Naive thymus-derived CD8-positive, alpha-beta T cell (primary cell): ENCODE data around the gene MYO5B. TPM values are rescaled to one million over a fixed set of nuclear protein-coding genes. Genes with fewer than 3 reads are reported as not detected.

Source experiments
- ATAC-seq, 2 donors: fragments of 150-1000 bp; cut with Tn5 transposase in 1 of 2; sonication (Bioruptor Pico), chemical (Tn5 transposase) in 1 of 2; 1 replicate in 1 of 2; 2 replicates in 1 of 2; pipeline ENCODE4 v1.10.0; 2021; ENCODE audit warnings: mild to moderate bottlenecking in 2 of 2, moderate library complexity in 2 of 2
- POLR2A ChIA-PET: fragments of 350-600 bp; sonication (Branson Sonifier 250); formaldehyde crosslinking; loops from one replicate; lab custom pipeline; 2021; ENCODE audit warnings: antibody characterized with exemption; lab: Charles Lee
- DNase-seq, 10 donors: peaks; one replicate each; pipeline versions ENCODE4 v3.0.0 to v3.0.0-alpha.2; 2020 to 2022
- H3K27ac Mint-ChIP-seq, 10 donors: one replicate each; pipeline ENCODE4 v1.8.0; 2020 to 2022; ENCODE audit warnings: mild to moderate bottlenecking in 10 of 10, mixed read lengths in 10 of 10, moderate library complexity in 4 of 10, inconsistent platforms in 1 of 10
- H3K27me3 Mint-ChIP-seq, 5 donors: one replicate each; pipeline ENCODE4 v1.8.0; 2021 to 2022; ENCODE audit warnings: mixed read lengths in 5 of 5
- H3K36me3 Mint-ChIP-seq, 3 donors: one replicate each; pipeline ENCODE4 v1.8.0; 2020 to 2022; ENCODE audit warnings: mixed read lengths in 3 of 3, mild to moderate bottlenecking in 2 of 3, inconsistent platforms in 1 of 3
- H3K4me1 Mint-ChIP-seq, 4 donors: one replicate each; pipeline ENCODE4 v1.8.0; 2021 to 2022; ENCODE audit warnings: mixed read lengths in 4 of 4
- H3K4me3 Mint-ChIP-seq, 10 donors: one replicate each; pipeline ENCODE4 v1.8.0; 2020 to 2022; ENCODE audit warnings: mild to moderate bottlenecking in 10 of 10, mixed read lengths in 10 of 10, moderate library complexity in 6 of 10, inconsistent platforms in 1 of 10
- H3K9me3 Mint-ChIP-seq, 9 donors: one replicate each; pipeline ENCODE4 v1.8.0; 2020 to 2022; ENCODE audit warnings: mixed read lengths in 9 of 9, mild to moderate bottlenecking in 3 of 9, inconsistent platforms in 1 of 9, moderate library complexity in 1 of 9
- polyA plus RNA-seq, 3 donors: library from polyadenylated mRNA; unstranded; fragments of 300-500 nt; fragmentation: Illumina TruSeq; gene quantifications; one replicate each; pipeline ENCODE4 v1.2.3, GENCODE V29; 2021
- total RNA-seq, 8 experiments: library from RNA in 2 of 8; stranded (reverse) in 2 of 8; gene quantifications; one replicate each; pipeline ENCODE4 v1.2.3 and lab custom pipeline; 2021 to 2026

The MYO5B gene
- total and polyA plus RNA-seq, 5 experiments from 2014 or later, result 0.03 TPM; not detected in 4

DNA sequence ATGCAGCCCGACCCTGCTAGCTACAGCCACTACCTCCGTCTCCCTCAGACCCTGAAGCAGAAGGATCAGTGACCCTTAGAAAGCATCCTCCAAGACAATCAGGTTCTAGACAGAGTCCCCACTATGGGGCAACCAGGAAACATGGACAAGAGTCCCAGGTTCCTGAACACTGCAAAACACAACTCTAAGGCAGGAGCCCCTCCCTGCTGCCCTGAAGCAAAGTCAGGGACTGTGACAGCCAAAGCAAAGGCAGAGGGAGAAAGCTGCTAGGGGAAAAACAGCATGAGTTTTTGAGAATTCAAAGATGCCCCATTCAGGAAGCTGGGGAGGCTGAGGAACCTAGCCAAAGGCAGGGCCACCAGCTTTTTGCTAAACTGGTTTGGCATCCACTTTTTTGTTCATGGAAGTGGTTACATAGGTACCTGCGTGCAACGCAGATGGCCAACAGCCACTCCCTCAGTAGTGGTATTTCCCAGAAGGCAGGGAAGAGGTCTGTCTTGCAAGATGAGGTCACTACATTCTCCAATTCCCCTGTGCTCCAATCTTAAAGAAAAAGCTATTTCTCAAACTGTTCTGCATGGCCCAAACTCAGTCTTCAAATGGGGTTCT lies 33.2 kb downstream of the MYO5B start:
- no peak overlapping the region for H3K4me3 Mint-ChIP-seq
- POLR2A ChIA-PET, result no interaction called here
- no peak for ATAC-seq

DNA sequence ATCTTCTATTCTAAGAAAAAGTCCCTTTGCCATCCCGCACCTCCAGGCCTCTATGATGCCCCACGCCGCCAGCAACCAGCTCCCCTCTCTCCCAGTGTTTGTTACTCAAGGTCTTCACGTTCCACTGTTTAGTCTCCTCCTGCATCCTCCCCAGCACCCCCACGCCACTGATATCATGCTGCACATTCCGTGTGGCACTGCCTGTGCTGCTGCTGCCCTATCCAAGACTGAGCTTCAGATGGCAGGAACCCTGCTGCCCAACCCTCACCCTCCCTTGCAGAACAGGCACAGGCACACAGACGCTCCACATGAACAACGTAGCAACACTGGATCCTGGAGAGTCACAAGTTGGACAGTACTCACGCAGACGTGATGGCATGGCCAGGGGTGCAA lies 35.3 kb downstream of the MYO5B start:
- H3K27me3 Mint-ChIP-seq, result peaks cover 15 to 61% (median 29%) of the 10 kb centered on the region in 5 donors
- ATAC-seq (no peak), DNase-seq (no peak)
- H3K4me3 Mint-ChIP-seq, result no peak overlapping the region
- no peak overlapping the region for H3K27ac Mint-ChIP-seq
- POLR2A ChIA-PET, result no interaction called here
- H3K36me3 Mint-ChIP-seq, result no peaks in the 10 kb centered on the region
- peaks cover 0 to 2% (median 0%) of the 10 kb centered on the region in 4 donors for H3K4me1 Mint-ChIP-seq
- no peaks in the 10 kb centered on the region for H3K9me3 Mint-ChIP-seq

More for the DNA sequence above, 33.2 kb downstream of the MYO5B start:
- no peak for DNase-seq
- peaks cover 0 to 2% (median 0%) of the 10 kb centered on the region in 4 donors for H3K4me1 Mint-ChIP-seq
- H3K27me3 Mint-ChIP-seq, result peaks cover 24 to 78% (median 39%) of the 10 kb centered on the region in 5 donors
- no peak overlapping the region for H3K27ac Mint-ChIP-seq
- no peaks in the 10 kb centered on the region for H3K36me3 Mint-ChIP-seq
- no peaks in the 10 kb centered on the region for H3K9me3 Mint-ChIP-seq

DNA sequence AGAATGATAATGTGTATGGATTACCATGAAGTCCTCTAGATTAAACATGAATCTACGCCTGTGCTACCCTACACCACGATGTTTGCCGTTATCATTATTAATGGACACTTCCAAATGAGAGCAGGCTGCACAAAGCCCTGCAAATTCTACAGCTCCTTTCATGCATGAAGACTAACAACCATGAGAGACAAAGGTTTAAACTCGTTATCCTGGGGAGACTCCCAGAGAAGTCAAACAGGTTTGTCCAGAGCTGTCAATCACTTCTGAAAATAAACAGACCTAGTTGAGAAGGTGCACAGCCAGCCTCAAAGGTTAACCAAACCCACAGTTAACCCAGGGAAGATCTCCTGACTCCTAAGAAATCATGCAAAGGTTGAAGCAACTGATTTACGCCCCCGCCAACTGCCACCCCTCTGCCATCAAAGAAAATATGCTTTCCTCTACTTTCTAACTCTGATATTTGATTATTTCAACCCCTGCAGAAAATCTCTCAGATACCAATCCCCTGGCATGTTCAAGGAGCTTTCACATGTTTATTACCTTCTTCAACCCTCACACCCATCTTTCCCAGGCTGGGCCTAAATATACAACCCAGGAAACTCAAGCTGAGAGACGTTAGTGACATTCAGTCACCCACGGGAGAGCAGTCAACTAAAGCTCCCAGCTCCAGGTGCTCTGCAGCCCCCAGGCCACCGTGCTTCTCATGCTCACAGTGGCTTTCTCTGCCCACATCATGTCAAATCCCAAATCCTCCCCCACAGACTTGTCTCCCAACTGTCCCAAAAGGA lies 35.9 kb downstream of the MYO5B start:
- Mint-ChIP-seq H3K36me3 (no peaks in the 10 kb centered on the region), H3K4me1 (peaks cover 0 to 2% (median 0%) of the 10 kb centered on the region in 4 donors), H3K4me3 (no peak overlapping the region), H3K9me3 (no peaks in the 10 kb centered on the region), H3K27me3 (peaks cover 14 to 55% (median 29%) of the 10 kb centered on the region in 5 donors), H3K27ac (no peak overlapping the region)
- ATAC-seq (no peak), DNase-seq (no peak)
- POLR2A ChIA-PET, result no interaction called here

DNA sequence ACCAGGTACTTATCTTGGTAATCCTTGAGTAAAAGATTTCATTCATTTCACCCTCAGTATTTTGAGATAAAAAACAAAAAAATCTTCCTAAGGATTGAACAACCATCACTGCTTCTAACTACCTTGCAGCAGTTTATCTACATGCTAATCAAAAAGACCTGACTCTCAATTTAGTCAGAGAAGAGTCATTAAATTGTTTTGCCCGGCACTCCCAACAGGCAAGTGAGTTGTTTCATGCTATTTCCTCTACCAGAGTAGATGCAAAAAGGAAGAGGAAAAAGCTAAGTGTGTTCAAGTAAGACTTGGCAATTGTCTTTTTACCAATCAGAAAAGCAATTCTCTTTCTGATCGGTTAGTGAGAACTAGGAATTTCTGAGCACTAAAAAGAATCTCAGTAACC lies 39.5 kb downstream of the MYO5B start:
- POLR2A ChIA-PET, result no interaction called here
- Mint-ChIP-seq H3K27me3 (peaks cover 10 to 28% (median 16%) of the 10 kb centered on the region in 5 donors), H3K4me1 (peaks cover 0 to 2% (median 0%) of the 10 kb centered on the region in 4 donors)

DNA sequence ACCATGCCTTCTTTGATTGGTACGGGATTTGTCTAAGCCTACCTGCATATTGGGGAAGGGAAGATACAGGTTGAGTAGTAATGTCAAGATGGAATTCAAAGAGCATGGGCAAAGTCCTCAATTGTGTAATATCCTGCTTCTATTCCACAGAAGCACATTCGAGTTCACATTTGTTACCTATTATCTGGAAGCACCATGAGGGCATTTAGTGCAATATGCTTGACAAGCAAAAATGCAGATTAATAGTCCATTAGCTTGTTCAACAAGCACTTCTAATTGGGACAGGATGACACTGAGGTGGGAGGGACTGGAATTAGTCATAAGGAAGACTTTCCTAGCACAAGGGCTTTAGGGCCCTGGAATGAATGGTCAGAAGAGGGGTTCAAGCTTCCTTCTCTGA lies 40.5 kb downstream of the MYO5B start:
- H3K36me3 Mint-ChIP-seq, result no peaks in the 10 kb centered on the region
- DNase-seq (no peak), ATAC-seq (no peak)
- H3K4me3 Mint-ChIP-seq, result no peak overlapping the region
- H3K4me1 Mint-ChIP-seq, result peaks cover 0 to under 1% (median 0%) of the 10 kb centered on the region in 4 donors
- POLR2A ChIA-PET, result no interaction called here
- peaks cover 0 to 6% (median 0%) of the 10 kb centered on the region in 9 donors for H3K9me3 Mint-ChIP-seq
- H3K27me3 Mint-ChIP-seq, result peaks cover 4 to 18% (median 11%) of the 10 kb centered on the region in 5 donors
- no peak overlapping the region for H3K27ac Mint-ChIP-seq

More for the DNA sequence above, 39.5 kb downstream of the MYO5B start:
- H3K9me3 Mint-ChIP-seq, result peaks cover 0 to 6% (median 0%) of the 10 kb centered on the region in 9 donors
- H3K27ac Mint-ChIP-seq, result no peak overlapping the region
- ATAC-seq (no peak), DNase-seq (no peak)
- no peaks in the 10 kb centered on the region for H3K36me3 Mint-ChIP-seq
- H3K4me3 Mint-ChIP-seq, result no peak overlapping the region

DNA sequence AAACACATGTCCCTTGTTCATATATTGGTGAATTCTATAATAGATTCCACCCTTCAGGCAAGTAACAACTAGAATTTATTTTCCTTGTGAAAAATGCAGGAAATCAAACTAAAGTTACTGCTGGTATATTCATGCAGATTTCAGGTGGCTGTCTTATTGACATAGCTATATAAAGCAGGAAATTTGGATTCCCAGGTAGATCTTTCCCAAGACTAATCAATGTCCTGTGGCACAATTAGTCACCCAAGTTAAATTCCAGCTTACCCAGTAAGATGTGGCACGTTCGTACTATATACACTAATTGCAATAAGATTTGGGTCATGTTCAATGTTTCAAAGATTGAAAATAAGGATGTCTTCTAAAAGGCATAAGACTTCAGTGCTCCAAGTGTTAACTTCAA lies 42.0 kb downstream of the MYO5B start:
- Mint-ChIP-seq H3K36me3 (no peaks in the 10 kb centered on the region), H3K27me3 (peaks cover 0 to 13% (median 9%) of the 10 kb centered on the region in 5 donors), H3K27ac (no peak overlapping the region), H3K9me3 (peaks cover 0 to 6% (median 0%) of the 10 kb centered on the region in 9 donors), H3K4me3 (no peak overlapping the region), H3K4me1 (no peaks in the 10 kb centered on the region)
- ATAC-seq (no peak), DNase-seq (no peak)
- POLR2A ChIA-PET, result no interaction called here

DNA sequence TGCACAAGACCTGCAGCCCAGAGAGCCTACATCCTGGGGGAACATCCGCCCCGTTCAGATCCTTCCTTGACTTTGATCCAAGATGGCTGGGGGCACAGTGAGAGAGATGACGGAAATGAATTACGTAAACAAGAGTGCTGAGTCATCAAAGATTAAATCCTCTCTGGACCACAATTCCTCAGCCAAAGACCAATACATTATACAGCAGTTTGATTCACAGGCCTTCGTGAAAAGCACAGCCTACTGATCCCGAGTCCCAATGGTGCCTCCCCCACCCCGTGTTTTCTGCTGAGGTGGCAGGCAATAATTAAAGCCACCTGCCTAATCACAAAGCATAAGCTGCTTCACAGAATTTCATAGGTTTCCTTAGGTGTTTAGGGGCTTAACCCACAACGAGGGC lies 43.0 kb downstream of the MYO5B start:
- Mint-ChIP-seq H3K36me3 (no peaks in the 10 kb centered on the region), H3K4me1 (no peaks in the 10 kb centered on the region), H3K27ac (no peak overlapping the region), H3K4me3 (no peak overlapping the region), H3K9me3 (peaks cover 0 to 9% (median 0%) of the 10 kb centered on the region in 9 donors), H3K27me3 (peaks cover 3 to 13% (median 8%) of the 10 kb centered on the region in 5 donors)
- DNase-seq (no peak), ATAC-seq (no peak)
- POLR2A ChIA-PET, result no interaction called here

DNA sequence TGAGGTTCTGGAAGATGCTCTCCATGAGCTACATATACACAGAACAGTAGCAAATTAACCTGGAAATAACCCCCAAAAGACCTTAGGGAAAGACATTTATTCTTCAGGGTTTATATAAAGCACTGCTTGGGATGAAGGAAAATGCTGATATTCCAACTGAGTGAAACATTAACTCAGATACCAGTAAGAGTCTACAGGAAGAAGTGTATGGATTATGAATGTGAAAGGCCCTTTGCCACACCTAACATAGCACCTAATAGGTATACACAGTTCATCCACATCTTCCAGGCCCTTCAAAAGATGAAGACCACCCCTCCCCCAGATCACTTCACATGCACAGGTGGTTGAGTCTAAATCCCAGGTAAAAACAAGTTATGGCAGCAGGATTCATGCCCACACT lies 50.4 kb downstream of the MYO5B start:
- H3K36me3 Mint-ChIP-seq, result no peaks in the 10 kb centered on the region
- POLR2A ChIA-PET, result no interaction called here
- ATAC-seq (no peak), DNase-seq (no peak)
- H3K27me3 Mint-ChIP-seq, result peaks cover 6 to 47% (median 26%) of the 10 kb centered on the region in 5 donors
- H3K9me3 Mint-ChIP-seq, result peaks cover 0 to 10% (median 0%) of the 10 kb centered on the region in 9 donors
- H3K27ac Mint-ChIP-seq, result no peak overlapping the region
- no peak overlapping the region for H3K4me3 Mint-ChIP-seq
- no peaks in the 10 kb centered on the region for H3K4me1 Mint-ChIP-seq

DNA sequence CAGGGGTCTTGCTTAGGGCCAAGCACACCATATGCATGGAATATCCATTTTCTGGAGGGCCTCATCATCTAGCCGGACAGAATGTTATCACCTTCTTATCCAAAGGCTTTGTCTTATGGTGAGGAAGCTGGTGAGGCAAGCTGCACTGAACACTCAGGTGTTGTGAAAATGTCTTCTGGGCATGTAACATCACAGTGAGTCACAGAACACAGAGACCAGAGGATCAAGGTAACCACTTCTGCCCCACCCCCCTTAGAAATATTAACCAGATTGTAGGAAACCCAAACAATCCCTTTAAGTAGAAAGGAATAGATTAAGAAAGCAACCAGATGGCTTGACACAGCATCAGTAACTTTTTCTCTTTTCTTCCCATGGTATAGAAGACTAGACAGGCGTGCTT lies 51.1 kb downstream of the MYO5B start:
- H3K4me1 Mint-ChIP-seq, result no peaks in the 10 kb centered on the region
- no peaks in the 10 kb centered on the region for H3K36me3 Mint-ChIP-seq
- POLR2A ChIA-PET, result no interaction called here
- H3K4me3 Mint-ChIP-seq, result no peak overlapping the region
- peaks cover 0 to 9% (median 0%) of the 10 kb centered on the region in 9 donors for H3K9me3 Mint-ChIP-seq
- ATAC-seq, result no peak
- no peak overlapping the region for H3K27ac Mint-ChIP-seq
- no peak for DNase-seq
- H3K27me3 Mint-ChIP-seq, result peaks cover 6 to 47% (median 26%) of the 10 kb centered on the region in 5 donors

DNA sequence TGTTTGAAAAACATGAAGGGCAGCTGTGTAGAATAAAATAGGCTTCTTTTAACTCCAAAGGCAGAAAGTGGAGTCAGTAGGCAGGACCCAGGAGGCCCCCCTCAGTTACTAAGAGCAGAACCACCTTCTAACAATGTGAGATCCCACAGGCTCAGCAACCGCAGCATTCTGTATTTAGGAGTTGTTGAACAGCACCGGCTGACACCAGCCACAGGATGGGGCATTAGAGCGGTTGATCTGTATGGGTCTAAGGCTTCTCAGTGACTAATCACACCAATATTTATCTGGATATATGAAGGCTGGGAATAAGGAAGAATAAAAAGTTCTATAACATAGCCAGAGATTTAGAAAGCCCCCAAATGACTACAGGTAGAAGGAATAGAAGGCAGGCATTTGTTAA lies 51.7 kb downstream of the MYO5B start:
- Mint-ChIP-seq H3K9me3 (peaks cover 0 to 9% (median 0%) of the 10 kb centered on the region in 9 donors), H3K27me3 (peaks cover 6 to 50% (median 27%) of the 10 kb centered on the region in 5 donors)

DNA sequence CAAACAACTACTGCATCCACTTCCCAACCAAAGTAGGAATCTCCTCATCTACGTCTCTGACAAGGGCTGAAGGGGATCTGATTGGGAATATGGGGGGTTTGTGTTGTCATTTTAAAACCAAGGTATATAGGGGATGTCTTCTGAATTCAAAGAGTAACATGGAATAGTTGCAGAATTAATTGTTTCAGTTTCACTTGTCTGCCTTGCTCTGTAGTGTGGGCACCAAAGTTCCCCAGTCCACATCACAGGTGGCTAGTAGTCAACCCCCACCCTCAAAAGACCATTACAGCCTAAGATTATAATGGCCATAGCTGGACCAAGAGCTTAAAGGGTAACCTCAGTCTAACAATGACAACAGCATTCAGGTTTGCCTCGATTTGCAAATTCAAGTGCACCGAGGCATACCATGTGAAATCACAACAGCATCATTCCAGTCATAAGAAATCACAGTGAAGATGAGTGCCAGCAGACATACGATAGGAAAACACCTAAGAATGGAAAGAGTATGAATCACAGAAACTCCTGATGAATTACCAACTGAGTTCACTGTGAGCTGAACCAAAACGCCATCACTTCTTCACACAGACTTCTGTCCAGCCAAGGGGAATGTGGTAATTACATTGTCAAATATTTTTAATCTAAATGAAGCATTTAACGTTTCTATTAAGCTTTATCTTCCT lies 52.4 kb downstream of the MYO5B start:
- ATAC-seq (no peak), DNase-seq (no peak)
- POLR2A ChIA-PET, result no interaction called here
- Mint-ChIP-seq H3K36me3 (peaks cover 0 to 1% (median 0%) of the 10 kb centered on the region in 3 donors), H3K27me3 (peaks cover 9 to 53% (median 32%) of the 10 kb centered on the region in 5 donors), H3K4me3 (no peak overlapping the region), H3K9me3 (peaks cover 0 to 7% (median 0%) of the 10 kb centered on the region in 9 donors), H3K4me1 (no peaks in the 10 kb centered on the region), H3K27ac (no peak overlapping the region)

More for the DNA sequence above, 51.7 kb downstream of the MYO5B start:
- H3K36me3 Mint-ChIP-seq, result no peaks in the 10 kb centered on the region
- no peaks in the 10 kb centered on the region for H3K4me1 Mint-ChIP-seq
- no peak overlapping the region for H3K4me3 Mint-ChIP-seq
- H3K27ac Mint-ChIP-seq, result no peak overlapping the region
- POLR2A ChIA-PET, result no interaction called here
- ATAC-seq, result no peak
- no peak for DNase-seq

DNA sequence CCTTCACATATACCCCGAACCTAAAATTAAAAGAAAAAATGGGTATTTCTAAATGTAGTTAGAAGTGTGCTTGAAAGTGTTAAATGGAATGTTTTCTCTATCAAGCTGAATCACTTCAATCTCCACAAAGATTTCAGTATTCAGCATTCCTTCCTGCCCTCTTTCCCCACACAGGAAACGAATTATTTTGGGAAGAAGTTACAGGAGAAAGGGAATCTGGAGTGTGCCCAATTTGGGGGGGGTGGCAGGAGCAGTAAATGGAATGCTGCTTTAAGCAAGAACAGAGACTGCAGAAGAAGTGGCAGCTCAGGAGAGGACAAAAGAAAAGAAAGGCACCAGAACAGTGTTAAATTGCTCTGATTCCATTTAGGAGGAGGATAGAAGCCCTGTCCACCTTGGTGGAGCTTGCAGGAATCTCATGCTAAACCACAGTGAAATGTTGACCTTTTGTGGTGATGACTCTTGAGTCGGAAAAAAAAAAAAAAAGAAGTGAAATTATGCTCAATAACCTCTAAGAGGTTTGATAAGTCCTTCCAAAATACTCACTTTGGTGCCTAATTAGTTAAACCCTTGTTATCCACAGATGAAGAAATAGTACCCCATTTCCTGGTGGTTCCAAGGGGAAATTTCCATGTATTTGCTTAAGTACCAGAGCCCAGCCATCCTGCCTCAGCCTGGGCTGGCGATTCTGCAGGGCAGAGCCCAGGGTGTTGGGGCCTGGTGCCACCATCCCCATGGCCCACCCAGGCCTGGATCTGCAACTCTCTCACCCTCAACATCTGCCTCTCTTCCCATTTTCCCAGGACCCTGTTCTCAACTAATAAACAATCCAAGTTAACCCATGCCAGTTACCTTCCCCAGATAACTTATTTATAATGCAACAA lies 56.5 kb downstream of the MYO5B start:
- H3K4me1 Mint-ChIP-seq, result no peaks in the 10 kb centered on the region
- no peak for DNase-seq
- POLR2A ChIA-PET, result no interaction called here
- peaks cover 0 to 1% (median 0%) of the 10 kb centered on the region in 3 donors for H3K36me3 Mint-ChIP-seq
- no peak for ATAC-seq
- H3K27ac Mint-ChIP-seq, result no peak overlapping the region
- peaks cover 0 to 4% (median 0%) of the 10 kb centered on the region in 9 donors for H3K9me3 Mint-ChIP-seq
- peaks cover 13 to 61% (median 34%) of the 10 kb centered on the region in 5 donors for H3K27me3 Mint-ChIP-seq
- no peak overlapping the region for H3K4me3 Mint-ChIP-seq
